HL-60 (cell line): Measurements from ENCODE around the gene KIAA1755.

ENCODE experiments used
- DNase-seq, 2 experiments: peaks; one replicate each; pipeline ENCODE4 v3.0.0-alpha.2; 2010 to 2020; ENCODE audit warnings: low read depth in 1 of 2, low spot score in 1 of 2
- H3K27ac ChIP-seq: fragments of 250-450 bp; sonication (Bioruptor Pico); replicated peaks from 2 replicates; pipeline ENCODE4 v1.5.1; 2020; ENCODE audit warnings: mild to moderate bottlenecking, moderate library complexity
- H3K27me3 ChIP-seq: fragments of 250-450 bp; sonication (Bioruptor Pico); 2 replicates; pipeline ENCODE4 v1.5.1; 2021; ENCODE audit warnings: mild to moderate bottlenecking, moderate library complexity; ENCODE audit not compliant: insufficient read depth, poor library complexity, severe bottlenecking
- H3K4me3 ChIP-seq: replicated peaks from 2 replicates; pipeline ENCODE4 v1.5.1; 2011; ENCODE audit warnings: mild to moderate bottlenecking, control low read depth, low read length; ENCODE audit not compliant: insufficient read depth
- GABPA ChIP-seq: IDR thresholded peaks from 2 replicates; pipeline ENCODE4 v1.6.1; 2012; ENCODE audit warnings: low read depth
- POLR2AphosphoS5 ChIP-seq: IDR thresholded peaks from 2 replicates; pipeline ENCODE4 v1.6.1; 2012; ENCODE audit warnings: low read depth
- SPI1 ChIP-seq: IDR thresholded peaks from 2 replicates; pipeline ENCODE4 v1.6.1; 2012; ENCODE audit warnings: low read depth, mild to moderate bottlenecking, borderline replicate concordance
- TF ChIP-seq, protein P1 (sequence below): IDR thresholded peaks from one replicate; pipeline ENCODE4 v1.5.1; 2011; ENCODE audit warnings: low read length, control low read depth, inconsistent platforms; ENCODE audit not compliant: insufficient read depth
- TF ChIP-seq, protein P2 (sequence below): IDR thresholded peaks from 2 replicates; pipeline ENCODE4 v1.6.1; 2012; ENCODE audit warnings: low read depth; ENCODE audit not compliant: insufficient replicate concordance

KIAA1755 gene

DNA sequence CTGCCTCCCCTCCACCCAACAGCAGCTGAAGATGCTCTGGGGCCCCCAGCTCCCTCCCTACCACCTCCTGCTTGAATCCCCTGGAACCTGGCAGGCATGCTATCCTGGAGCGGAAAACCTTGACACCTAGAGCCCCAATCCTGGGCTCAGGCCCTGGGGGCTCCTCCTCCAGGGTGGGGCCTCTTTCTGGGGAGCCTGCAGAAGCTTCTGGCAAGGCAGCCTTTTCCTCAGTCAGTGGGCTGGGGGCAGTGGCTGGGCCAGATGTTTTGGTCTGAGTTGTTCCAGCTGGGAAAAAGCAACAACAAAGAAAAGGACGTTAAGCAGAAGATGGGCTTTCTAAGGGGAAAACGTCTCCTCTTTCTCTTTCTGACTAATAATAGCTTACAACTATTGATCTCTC is 21.1 kb downstream of the KIAA1755 start:
- Histone ChIP-seq H3K27me3 (no peaks in the 10 kb centered on the region), H3K27ac (no peak overlapping the region), H3K4me3 (no peak overlapping the region)
- DNase-seq: no peak
- TF ChIP-seq, protein P1, sequence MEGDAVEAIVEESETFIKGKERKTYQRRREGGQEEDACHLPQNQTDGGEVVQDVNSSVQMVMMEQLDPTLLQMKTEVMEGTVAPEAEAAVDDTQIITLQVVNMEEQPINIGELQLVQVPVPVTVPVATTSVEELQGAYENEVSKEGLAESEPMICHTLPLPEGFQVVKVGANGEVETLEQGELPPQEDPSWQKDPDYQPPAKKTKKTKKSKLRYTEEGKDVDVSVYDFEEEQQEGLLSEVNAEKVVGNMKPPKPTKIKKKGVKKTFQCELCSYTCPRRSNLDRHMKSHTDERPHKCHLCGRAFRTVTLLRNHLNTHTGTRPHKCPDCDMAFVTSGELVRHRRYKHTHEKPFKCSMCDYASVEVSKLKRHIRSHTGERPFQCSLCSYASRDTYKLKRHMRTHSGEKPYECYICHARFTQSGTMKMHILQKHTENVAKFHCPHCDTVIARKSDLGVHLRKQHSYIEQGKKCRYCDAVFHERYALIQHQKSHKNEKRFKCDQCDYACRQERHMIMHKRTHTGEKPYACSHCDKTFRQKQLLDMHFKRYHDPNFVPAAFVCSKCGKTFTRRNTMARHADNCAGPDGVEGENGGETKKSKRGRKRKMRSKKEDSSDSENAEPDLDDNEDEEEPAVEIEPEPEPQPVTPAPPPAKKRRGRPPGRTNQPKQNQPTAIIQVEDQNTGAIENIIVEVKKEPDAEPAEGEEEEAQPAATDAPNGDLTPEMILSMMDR: no peak
- TF ChIP-seq, protein P2, sequence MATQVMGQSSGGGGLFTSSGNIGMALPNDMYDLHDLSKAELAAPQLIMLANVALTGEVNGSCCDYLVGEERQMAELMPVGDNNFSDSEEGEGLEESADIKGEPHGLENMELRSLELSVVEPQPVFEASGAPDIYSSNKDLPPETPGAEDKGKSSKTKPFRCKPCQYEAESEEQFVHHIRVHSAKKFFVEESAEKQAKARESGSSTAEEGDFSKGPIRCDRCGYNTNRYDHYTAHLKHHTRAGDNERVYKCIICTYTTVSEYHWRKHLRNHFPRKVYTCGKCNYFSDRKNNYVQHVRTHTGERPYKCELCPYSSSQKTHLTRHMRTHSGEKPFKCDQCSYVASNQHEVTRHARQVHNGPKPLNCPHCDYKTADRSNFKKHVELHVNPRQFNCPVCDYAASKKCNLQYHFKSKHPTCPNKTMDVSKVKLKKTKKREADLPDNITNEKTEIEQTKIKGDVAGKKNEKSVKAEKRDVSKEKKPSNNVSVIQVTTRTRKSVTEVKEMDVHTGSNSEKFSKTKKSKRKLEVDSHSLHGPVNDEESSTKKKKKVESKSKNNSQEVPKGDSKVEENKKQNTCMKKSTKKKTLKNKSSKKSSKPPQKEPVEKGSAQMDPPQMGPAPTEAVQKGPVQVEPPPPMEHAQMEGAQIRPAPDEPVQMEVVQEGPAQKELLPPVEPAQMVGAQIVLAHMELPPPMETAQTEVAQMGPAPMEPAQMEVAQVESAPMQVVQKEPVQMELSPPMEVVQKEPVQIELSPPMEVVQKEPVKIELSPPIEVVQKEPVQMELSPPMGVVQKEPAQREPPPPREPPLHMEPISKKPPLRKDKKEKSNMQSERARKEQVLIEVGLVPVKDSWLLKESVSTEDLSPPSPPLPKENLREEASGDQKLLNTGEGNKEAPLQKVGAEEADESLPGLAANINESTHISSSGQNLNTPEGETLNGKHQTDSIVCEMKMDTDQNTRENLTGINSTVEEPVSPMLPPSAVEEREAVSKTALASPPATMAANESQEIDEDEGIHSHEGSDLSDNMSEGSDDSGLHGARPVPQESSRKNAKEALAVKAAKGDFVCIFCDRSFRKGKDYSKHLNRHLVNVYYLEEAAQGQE: no peak
- TF ChIP-seq SPI1 (no peak), POLR2AphosphoS5 (no peak), GABPA (no peak)

DNA sequence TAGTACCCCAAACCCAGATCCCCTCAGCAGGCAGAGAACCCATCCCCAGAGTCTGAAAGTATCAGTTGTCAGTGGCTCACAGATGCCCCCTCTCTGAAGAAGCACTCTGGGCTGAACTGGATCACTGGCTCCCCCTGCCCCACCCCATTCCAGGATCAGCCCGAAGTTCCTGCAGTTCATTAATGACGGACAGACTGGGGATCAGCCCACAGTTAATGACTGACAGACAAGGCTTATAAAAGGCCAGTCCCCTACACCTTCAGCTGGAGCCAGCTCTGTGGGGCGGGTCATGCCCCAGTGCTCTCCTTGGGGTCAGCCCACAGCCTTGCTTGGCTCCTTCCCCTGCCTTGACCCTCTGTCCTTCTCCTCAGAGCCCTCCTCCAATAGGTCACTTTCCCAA is 21.7 kb downstream of the KIAA1755 start:
- no peaks in the 10 kb centered on the region for H3K27me3 ChIP-seq
- no peak overlapping the region for H3K27ac ChIP-seq
- TF ChIP-seq SPI1 (no peak), POLR2AphosphoS5 (no peak), GABPA (no peak)
- TF ChIP-seq, protein P1: no peak
- TF ChIP-seq, protein P2: no peak
- no peak for DNase-seq
- no peak overlapping the region for H3K4me3 ChIP-seq

DNA sequence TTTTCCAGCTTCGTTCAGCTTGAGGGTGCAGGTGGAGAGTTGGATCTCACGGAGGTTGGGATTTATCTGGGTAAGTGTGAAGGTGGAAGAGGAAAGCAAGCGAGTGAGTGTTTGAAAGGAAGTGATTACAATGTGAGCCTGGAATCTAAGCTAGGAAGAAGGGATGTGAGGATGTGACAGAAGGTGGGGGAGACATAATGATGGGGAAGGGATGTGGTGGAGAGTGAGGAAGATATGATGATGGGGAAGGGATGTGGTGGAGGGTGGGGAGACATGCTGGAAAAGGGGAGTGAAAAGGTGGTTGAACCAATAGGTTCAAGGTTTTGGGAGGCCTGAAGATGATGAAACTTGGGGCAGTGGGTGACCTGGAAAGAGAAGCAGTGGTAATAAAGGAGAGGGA is 23.2 kb downstream of the KIAA1755 start:
- Histone ChIP-seq H3K4me3 (no peak overlapping the region), H3K27me3 (no peaks in the 10 kb centered on the region), H3K27ac (no peak overlapping the region)
- DNase-seq: no peak
- no peak for TF ChIP-seq GABPA
- no peak for TF ChIP-seq POLR2AphosphoS5

DNA sequence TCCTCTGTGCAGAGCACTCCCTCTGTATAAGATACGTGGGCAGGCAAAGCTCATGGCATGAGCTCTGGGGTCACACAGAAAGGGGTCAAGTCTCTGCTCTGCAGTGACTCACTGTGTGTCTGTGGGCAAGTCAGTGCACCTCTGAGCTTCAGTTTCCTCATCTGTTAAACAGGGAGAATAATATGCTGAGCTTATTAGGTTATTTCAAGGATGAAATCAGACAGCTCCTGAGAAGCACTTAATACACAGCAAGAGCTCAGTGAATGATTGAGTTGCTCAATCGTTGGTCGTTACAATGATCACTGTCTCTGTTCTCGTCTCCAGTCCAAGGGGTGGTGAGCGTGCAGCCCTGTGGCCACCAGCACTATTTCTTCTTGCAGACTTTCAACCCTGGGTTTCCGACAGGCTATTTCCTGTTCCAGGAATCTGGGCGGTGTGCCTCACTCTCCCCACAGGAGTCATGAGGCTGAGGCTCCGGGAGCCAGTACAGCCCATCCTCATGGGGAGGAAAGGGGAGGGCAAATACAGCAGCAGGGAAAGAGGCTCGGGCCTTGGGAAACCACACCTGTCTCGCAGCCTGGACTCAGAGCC is 28.9 kb downstream of the KIAA1755 start:
- no peaks in the 10 kb centered on the region for H3K27me3 ChIP-seq
- no peak overlapping the region for H3K4me3 ChIP-seq
- H3K27ac ChIP-seq: 0 out of 2 replicates have a peak overlapping the region, but pooled peaks have one; percentile 21
- TF ChIP-seq, protein P2: no peak
- no peak for TF ChIP-seq POLR2AphosphoS5
- TF ChIP-seq SPI1: no peak
- TF ChIP-seq GABPA: no peak
- TF ChIP-seq, protein P1: no peak
- DNase-seq: peak in 1 of 2 experiments; percentile 36
